Stimulated activated CD8-positive, alpha-beta memory T cell treated with anti-CD3 and anti-CD28 coated beads, Interleukin-15, amount 100 ng/mL, for 1 hour (primary cell): ENCODE results near the gene ADD3.

Experiments
- DNase-seq: peaks from one replicate; pipeline ENCODE4 v3.0.0-alpha.2; 2020; ENCODE audit warnings: low read depth

Gene ADD3, protein sequence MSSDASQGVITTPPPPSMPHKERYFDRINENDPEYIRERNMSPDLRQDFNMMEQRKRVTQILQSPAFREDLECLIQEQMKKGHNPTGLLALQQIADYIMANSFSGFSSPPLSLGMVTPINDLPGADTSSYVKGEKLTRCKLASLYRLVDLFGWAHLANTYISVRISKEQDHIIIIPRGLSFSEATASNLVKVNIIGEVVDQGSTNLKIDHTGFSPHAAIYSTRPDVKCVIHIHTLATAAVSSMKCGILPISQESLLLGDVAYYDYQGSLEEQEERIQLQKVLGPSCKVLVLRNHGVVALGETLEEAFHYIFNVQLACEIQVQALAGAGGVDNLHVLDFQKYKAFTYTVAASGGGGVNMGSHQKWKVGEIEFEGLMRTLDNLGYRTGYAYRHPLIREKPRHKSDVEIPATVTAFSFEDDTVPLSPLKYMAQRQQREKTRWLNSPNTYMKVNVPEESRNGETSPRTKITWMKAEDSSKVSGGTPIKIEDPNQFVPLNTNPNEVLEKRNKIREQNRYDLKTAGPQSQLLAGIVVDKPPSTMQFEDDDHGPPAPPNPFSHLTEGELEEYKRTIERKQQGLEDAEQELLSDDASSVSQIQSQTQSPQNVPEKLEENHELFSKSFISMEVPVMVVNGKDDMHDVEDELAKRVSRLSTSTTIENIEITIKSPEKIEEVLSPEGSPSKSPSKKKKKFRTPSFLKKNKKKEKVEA

DNA sequence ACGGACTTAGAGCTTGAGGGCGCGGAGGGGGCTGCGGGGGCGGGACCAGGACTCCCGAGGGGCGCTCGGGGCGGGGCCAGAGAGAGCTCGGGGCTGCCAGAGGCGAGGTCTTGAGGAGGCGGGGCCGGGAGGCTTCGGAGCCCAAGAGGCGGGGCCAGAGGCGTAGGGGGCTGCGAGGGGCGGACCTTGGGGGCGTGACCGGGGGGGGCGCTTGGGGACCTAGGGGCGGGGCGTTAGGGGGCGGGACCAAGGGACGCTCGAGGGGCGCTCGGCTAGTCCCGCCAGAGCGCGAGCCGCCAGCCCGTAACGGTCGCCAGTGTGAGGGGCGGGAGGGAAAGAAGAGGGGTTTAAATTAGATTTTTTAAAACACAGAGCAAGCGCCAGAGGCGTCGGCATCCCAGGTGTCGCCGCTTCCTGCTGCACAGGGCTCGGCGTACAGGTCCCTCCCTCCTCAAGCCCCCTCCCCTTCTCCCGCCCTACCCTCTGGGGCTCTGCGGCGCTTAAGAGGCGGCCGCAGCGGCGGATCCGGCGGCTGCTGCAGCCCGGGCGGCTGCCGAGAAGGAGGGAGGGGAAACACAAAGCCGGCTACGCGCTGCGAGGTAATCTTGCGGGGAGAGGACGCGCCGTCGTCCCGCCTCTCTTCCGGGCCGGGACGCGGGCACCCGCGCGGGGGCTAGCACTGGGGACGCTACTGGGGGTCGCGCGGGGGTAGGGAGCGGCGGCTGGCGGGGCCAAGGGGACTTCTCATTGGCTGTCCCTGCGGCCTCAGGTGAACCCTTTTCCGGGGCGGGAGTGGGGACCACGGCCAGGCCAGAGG is at the start of gene ADD3:
ADD3 (plus strand) TSS at position 284 of the 817 bp plus-strand sequence. CDS start 92,670 bp downstream, outside the sequence.
- DNase-seq, result peak; percentile 90

DNA sequence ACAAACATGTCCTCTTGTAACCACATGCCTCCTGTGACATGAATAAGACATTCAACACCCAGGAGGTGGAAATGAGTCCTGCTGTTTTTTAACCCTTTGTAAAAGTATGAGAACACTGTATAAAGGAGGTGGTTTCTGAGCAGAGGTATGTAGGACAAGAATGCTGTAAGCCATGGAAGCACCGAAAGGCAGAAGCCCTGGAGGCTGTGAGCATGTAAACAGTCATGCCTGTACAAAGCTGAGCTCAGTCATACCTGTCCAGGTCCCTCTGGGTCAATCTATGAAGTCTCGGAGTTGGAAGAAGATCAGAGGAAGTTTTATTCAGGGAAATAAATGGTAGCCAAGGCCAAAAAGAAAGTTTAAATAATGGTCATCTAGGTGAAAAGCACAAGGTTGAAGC is 49.7 kb upstream of the ADD3 start:
- DNase-seq, result no peak

DNA sequence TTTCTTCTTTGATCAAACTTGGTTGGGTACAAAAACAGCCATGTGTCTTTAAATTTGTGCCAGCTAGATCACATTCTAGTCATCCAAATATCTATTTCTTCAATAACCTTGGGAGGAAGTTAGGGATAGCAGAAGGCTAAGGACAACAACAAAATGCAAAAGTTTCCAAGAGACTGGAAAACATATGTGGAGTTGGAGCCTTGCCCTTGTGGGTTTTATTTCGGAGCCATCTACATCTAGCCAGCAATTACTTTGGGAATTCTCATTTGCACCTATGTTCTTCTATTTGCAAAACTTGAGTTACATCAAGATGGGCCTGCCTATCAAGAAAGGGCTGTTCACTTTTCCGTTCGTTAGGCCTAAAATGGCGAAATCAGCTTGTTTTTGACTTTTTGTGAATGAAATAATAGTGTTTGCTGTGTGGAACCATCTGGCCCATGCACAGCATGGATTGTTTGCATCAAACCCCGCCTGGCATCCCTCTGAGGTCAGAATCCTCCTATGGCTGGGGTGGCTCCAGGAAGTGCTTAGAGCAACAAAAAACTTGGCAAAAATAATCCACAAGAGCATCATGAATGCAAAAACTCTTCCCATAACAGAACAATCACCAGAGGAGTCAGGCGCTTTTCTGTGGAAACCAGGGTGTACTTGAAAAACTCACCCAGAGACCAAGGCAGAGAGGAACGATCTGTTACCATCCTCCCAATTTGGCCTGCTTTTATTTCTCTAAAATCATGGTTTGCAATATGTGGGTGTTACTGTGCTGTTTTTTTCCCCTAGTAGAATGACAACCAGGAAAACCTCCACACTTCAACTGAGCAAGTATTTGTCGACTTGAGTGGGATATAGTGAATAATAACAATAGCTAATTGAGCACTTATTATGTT is 48.3 kb upstream of the ADD3 start:
- DNase-seq, result no peak

DNA sequence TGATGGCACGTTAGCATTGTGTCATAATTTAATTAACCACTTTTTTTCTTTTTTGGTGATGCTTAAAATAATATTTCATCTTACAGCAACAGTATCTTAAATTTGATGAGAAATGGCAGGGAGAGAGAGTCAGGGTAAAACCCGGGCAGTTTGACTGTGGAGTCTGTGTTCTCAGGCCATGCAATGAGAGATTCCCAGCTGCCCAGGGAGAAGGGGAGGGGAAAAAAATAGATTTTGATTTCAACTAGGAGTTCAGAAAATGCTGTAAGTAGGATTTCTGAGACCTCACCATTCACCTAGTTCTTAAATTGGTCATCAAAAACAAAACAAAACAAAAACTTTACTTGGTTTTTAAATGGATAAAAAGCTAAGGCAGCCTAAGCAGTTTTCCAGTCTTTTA is 47.1 kb upstream of the ADD3 start:
- DNase-seq, result no peak

DNA sequence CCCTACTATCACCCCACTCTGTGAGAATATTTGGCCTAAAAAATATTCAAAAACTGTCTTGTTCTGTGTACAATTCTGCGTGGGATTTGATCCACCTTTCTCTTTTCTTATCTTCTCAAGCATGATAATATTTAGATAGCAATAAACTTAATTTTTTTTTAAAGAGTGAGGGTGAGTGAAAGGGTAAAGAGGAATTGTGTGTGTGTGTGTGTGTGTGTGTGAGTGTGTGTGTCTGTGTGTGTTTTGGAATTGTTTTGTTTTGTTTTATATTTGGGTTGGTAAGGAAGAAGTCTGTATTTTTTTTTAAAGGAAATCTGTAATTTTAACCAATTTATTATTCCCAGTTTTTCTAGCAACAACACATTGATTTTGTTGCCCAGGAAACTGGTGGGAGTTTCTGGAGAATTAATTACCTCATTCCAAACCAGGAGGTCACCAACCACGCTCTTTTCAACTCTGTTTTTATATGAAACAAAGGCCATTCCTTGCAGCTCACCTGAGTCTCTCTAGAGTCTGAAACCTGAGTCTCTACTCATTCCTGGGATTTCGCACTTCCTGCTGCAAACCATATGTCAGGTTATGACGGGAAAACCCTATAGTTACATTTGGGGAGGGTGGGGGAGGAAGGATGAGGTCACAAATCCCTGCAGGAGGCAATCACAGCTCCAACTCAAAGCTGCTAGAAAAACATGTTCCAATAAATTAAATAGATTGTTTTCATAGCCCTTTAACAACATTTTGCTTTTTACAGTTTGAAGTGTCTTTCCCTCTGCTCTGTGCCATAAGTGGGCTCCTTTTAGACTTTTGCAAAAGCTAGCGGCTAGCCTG is 46.4 kb upstream of the ADD3 start:
- no peak for DNase-seq

DNA sequence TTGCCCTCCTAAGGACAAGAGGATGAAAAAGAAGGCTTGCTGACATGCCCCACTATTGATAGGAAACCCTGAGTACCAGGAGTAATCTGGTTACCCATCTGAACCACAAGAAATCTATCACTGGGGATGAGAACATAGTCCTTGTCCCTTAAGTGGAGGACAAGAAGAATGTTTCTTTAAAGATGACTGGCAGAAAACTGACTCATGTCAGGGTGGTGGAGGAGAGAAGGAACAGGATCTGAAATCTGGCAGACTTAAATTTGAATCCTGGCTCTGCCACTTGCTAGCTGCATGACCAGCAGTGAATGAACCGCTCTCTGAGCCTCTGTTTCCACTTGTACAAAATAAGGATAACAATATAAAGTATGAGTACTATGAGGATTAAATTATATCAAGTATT is 45.5 kb upstream of the ADD3 start:
- DNase-seq, result no peak

DNA sequence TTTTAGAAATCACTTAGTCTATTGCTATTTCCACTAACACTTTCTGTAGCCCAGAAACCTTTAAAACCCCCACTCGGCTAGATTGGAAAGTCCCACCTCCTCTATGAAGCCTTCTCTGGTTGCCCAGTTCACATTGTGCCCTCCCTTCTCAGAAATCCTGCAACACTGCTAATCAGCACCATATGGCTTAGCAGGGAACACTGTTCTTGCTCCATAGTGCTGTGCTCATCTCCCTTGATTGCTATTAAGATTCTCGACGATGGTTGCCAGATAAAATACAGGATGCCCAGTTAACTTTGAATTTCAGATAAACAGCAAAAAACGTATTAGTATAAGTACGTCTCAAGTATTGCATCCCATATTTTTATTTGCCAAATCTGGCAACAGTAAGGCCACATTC is 44.3 kb upstream of the ADD3 start:
- no peak for DNase-seq

DNA sequence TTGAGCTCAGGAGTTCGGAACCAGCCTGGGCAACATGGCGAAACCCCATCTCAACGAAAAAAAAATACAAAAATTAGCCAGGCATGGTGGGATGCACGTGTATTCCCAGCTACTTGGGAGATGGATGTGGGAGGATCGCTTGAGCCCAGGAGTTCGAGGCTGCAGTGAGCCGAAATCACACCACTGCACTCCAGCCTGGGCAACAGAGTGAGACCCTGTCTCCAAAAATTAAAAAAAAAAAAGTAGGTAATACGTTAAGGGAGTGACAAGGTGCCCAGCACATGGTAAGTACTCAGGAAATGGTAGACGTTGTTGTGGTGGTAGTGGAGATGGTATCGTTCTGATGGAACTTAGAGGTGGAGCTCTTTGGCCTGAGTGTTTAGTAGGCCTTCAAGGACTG is 43.5 kb upstream of the ADD3 start:
- no peak for DNase-seq

DNA sequence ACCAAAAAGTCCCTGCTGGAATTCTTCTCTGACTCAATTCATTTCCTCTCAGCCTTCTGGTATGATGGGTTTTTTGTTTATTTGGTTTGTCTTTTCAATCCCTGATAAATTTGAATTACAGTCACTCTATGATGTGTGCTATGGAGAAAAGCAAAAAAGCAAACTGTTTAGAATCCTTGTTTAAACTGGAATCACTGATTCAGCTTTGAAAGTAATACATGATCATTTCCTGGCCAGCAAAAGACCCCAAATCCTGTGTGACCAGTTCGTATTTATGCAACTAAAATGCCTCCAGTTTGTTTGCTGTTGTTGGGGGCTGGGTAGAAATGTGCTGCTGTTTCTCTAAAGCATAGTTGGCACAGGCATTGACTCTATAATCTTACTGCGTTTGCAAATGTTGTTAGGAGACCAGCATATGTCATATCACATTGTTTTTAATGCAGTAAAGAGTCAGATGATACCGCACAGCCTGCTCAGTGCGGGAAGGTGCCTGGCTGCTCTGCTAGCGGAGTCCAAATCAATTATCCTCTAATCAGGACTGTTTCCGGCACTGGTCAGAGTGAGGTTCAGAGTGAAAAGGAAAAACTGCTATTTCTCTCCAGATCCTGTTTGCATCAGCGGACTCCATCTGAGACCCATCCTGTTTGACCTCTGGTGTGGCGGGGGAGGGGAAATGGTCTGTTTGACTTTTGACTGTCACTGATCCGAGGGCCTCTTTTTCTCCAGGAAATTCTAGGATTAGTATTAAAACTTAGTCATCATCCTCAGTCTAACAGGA is 40.6 kb upstream of the ADD3 start:
- no peak for DNase-seq

DNA sequence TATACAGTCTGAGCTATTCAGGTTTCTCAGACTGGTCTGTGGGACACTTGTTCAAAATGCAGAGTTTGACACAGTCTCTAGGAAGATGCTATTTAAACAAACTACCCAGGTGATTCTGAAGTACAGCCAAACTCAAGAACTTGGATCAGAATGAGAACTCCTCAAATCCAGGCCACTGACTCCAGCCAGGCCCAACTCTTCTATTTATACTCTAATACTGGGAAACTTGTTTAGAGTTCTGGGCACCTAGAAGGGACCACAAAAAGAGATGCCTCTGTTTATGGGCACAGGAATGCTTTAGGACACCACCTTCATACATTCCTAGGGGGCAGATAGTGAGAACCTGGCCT is 40.1 kb upstream of the ADD3 start:
- no peak for DNase-seq

DNA sequence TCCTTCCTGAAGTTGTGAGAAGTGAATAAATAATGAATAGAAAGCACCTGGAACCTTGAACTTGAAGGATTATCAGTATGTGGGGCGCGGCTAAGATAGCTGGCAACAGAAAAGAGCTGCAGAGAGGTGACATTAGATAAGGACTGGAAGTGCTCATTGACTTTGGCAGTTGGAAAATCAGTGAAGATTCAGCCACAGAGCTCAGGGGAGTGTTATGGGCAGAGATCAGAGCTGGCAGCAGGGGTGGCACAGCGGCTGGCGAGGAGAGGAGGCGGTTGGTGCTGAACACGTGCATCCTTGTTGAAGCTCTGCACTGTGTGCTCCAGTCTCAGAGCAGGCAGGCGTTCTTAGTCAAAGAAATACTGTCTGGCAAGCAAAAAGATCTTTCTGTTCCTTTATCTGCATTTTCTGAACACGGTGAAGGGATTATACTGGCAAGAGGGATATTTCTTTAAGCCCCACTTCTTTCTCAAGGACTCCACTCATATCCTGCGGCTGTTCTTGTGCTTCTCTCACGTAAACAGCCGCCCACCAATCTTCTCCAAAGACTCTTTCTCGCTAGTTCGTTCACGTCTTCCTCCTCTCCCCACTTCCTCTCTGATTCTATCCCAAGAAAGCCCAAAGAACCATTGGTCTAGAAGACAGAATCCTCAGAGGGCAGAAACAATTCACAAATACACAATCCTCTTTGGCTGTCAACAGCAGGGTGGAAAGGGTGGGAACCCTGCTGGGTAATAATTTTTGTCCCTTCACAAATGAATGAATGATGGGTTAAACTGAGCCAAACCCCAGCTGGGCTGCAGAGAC is 38.6 kb upstream of the ADD3 start:
- no peak for DNase-seq

DNA sequence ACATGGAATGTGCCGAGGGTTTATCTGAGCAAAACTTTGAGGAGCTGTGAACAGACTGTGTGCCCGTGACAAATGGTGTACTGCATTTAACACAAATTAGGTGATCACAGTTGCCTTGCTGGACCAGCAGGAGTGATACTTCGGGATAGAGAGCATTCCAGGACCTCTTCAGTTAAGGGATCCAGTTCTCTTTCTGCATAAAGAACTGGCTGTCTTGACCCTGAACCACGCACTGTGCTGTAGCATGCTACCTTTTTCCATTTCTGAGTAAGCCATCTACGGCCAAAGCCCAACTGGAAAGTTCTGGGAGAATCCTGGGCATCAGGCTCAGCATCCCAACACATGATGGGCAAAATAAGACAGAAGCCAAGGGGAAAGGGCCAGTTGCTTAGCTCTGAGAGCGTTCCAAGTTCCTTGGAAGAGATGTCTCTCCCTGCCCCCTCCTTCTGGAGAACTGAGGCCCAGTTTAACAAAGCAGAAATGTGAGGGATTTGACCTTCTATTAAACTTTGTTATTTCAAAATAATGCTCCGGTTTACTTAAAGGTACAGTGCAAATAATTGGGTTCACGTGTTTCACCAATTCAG is 37.9 kb upstream of the ADD3 start:
- DNase-seq, result no peak

DNA sequence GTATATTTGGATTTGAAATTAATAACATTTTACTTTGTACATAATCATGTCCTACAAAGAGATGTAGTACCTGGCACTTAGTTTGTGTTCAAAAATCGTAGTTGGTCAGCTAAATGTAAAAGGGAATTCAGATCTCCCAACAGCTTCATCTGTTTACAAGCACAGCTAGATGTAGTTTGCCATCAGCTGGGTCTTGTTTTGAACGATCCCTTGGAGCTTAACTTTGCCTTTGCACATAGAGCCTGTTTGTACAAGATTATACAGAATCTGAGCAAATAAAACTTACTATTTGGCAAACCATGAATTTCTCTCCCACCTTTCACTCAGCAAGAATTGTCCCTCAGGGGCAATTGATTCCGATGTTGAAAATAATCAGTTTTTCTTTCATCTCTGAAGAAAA is 36.1 kb upstream of the ADD3 start:
- DNase-seq, result no peak

DNA sequence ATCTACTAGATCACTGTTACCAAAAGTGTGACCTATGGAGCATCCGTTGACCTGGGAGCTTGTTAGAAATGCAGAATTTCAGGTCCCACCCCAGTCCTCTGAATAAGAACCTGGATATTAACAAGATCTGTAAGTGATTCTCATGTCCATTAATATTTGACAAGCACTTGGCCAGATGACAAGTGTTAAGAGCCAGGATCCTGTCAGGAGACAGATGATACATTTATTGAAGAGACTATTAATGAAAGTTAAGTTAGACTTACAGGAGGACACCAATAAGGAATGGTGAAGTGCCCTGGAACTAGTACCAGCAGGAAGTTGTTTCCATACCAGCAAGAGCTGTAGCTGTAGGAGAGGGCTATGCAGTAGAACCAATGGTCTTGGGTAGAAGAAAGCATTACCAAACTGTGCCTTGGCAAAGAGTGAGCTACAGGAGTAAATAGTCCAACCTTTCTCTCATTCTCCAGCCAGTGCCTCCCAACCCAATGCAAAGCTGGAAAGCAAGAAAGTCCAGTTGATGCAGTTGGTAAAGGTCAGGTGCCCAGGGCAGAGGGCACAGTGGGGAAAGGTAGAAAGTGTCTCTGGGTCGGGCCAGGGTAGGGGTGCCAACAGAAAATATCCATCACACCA is 35.3 kb upstream of the ADD3 start:
- no peak for DNase-seq

DNA sequence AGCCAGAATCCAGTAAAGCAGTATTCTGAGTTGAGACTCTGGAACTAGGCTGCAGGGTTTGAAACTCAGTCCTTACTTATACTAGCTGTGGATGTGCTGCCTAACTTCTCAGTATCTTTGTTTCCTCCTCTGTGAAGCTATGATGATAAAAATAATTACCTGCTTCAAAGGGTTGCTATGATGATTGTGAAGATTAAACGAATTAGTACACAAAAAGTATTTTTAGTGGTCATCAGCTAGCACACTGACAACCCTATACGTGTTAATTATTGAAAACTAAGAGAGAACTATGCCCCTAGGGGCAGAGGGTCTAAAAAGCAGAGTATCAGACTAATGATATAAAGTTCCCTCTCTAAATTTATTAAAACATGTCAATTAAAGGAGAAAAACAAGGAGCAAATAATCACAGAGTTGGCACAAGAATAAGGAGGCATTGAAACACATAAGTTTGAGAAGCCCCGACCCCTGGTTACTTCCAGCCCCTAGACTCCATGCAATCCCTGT is 34.4 kb upstream of the ADD3 start:
- no peak for DNase-seq

DNA sequence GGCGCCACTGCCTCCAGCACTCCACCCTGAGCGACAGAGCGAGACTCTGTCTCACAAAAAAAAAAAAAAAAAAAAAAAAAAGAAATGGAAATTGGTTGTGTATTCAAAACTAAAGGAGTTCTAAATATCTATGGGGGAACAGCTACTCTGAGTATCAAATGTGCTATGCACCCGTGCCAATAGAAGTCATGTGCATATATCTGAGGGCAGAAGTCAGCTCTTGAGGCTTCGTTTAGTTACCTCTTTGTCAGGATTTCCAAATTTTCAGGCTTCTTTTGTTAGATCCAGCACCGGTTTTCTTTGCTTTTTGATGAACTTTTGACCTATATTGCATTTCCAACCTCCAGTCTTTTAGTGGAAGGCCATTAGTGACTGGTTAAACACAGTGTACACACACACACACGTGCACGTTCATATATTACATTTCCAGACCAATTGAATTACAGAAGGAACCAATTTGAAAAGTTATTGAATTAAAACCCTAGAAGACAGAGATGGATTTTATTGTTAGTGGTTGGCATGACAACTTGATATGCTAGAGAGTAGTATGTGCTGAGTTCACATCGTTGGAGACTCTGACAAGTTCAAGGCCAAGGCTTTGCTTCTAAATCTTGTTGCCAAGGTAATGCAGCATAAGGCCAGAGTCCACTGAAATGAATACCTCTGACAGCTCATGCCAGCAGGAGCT is 33.1 kb upstream of the ADD3 start:
- no peak for DNase-seq
